ENCODE results near the gene CFAP100. TPM values are rescaled to one million over a fixed set of nuclear protein-coding genes. Genes with fewer than 3 reads are reported as not detected.

The CFAP100 gene
- total RNA-seq, 4 donors from 2014 or later: not detected

DNA sequence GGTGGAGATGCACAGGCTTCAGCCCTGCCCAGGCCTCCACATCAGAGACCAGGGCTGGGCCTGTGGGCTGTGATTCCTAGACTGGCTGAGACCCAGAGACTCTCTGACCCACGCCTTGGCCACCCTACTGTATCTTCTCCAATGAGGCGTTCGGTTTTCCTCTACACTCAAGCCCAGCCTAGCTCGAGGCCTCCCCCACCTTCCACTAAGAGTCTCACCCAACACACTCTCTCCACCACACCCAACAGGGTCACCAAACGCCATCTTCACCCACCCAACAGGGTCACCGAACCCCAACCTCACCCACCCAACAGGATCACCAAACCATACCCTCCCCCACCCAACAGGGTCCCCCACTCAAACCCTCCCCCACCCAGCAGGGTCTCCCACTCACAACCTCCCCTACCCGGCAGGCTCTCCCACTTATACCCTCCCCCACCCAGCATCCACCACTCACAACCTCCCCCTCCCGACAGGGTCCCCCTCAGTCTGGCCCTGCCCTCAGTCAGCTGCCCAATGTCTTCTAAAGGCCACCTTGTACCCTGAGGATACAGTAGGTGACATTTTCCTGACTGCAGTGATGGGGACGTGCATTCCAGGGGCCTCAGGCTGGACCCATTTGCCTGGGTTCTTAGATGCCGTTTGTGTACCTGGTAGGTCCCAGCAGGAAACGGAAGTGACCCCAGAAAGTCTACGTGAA, 20.4 kb downstream of the CFAP100 start:
- Histone ChIP-seq H3K9me3 (no peaks in the 10 kb centered on the region), H3K4me1 (no peaks in the 10 kb centered on the region), H3K27me3 (peaks cover 50% of the 10 kb centered on the region), H3K27ac (no peak overlapping the region), H3K4me3 (no peak overlapping the region), H3K36me3 (no peaks in the 10 kb centered on the region)
- no peak for TF ChIP-seq POLR2A (IDR thresholded peaks at IDR 0.05)
- no peak for TF ChIP-seq CTCF (IDR thresholded peaks at IDR 0.05)
- no peak for TF ChIP-seq EP300 (IDR thresholded peaks at IDR 0.05; ENCODE audit: low read depth)
- TF ChIP-seq POLR2AphosphoS5 (IDR thresholded peaks at IDR 0.05): no peak
- WGBS, 2 donors (ENCODE audit: low coverage in 1 of 2): 60 to 77% methylated on average over 2 to 12 of the region's 12 CpGs
- in situ Hi-C loops (cut with MboI; ENCODE audit: low pct_ligation_motif_present in 1 of 4, low pct_unique_long_range_greater_than_20kb in 1 of 4, low sequenced_read_pairs in 3 of 4): no loop called here
- DNase-seq: no peak
- intact Hi-C loops (cut with DNase I; ENCODE audit: low total_unique reads): no loop called here

DNA sequence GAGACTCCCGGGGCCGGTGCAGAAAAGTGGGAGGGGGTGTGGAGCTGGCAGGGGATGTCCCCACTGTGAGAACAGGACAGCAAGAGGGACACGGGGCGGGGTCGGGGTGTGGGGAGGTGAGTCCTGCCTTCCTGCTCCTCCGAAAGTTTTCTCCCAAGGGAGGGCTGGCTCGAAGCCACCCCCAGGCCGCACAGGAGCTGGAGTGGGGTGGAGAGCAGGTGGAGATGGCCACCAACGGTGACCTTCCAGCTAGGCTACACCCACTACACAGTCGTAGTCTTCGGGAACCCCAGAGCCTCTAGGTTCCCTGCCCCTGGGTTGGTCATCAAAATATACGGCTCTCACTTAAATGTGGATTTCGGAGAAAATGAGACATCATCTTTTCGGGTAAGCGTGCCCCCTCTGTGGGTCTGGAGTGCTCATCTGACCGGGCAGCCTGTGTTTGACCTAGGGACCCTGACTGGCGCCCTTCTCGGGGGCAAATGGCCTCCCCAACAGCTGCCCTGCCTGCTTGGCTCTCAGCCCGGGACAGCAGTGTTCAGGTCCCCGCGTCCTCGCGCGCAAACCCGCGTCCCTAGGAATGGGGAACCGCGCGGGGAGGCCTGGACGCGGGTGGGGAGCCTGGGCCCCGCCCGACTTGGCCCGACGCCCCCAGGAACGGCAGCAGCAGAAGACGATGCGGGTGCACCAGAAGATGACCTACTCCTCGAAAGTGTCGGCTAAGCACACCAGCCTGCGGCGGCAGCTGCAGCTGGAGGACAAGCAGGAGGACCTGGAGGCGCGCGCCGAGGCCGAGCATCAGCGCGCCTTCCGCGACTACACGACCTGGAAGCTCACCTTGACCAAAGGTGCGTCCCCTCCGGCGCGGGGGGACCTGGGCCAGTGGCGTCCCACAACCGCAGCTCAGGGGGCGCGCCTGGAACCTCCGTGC, 21.2 kb downstream of the CFAP100 start:
- no peak overlapping the region for H3K4me3 ChIP-seq
- H3K27ac ChIP-seq: no peak overlapping the region
- 53 to 67% methylated on average over 7 to 38 of the region's 61 CpGs for WGBS, 2 donors (ENCODE audit: low coverage in 1 of 2)
- no peaks in the 10 kb centered on the region for H3K4me1 ChIP-seq
- no peaks in the 10 kb centered on the region for H3K9me3 ChIP-seq
- intact Hi-C loops (cut with DNase I; ENCODE audit: low total_unique reads) (no loop called here), in situ Hi-C loops (cut with MboI; ENCODE audit: low pct_ligation_motif_present in 1 of 4, low pct_unique_long_range_greater_than_20kb in 1 of 4, low sequenced_read_pairs in 3 of 4) (no loop called here)
- no peak for TF ChIP-seq POLR2A (IDR thresholded peaks at IDR 0.05)
- no peak for TF ChIP-seq CTCF (IDR thresholded peaks at IDR 0.05)
- no peak for TF ChIP-seq POLR2AphosphoS5 (IDR thresholded peaks at IDR 0.05)
- TF ChIP-seq EP300 (IDR thresholded peaks at IDR 0.05; ENCODE audit: low read depth): no peak
- H3K27me3 ChIP-seq: peaks cover 48% of the 10 kb centered on the region
- H3K36me3 ChIP-seq: no peaks in the 10 kb centered on the region
- no peak for DNase-seq

DNA sequence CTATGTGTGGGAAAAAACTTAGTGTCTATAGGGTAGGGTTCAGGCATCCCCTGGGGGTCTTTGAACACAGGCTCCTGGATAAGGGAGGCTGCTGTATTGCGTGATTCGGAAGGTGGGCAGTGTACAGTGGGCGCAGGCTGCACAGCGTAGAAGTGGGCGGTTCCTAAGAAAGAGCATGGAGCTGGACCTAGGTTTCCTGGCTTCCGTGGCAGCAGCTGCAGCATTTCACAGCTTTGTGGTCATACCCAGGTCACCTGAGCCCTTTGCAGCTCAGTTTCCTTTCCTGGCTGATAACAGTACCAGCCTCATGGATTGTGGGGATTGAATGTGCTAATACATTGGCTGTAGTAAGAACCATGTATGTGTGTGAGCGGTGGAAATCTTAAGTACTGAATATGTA, 22.2 kb downstream of the CFAP100 start:
- Histone ChIP-seq H3K27ac (no peak overlapping the region), H3K27me3 (peaks cover 46% of the 10 kb centered on the region), H3K36me3 (no peaks in the 10 kb centered on the region), H3K9me3 (no peaks in the 10 kb centered on the region), H3K4me3 (no peak overlapping the region), H3K4me1 (no peaks in the 10 kb centered on the region)
- TF ChIP-seq CTCF (IDR thresholded peaks at IDR 0.05) (no peak), EP300 (IDR thresholded peaks at IDR 0.05; ENCODE audit: low read depth) (no peak), POLR2A (IDR thresholded peaks at IDR 0.05) (no peak), POLR2AphosphoS5 (IDR thresholded peaks at IDR 0.05) (no peak)
- intact Hi-C loops (cut with DNase I; ENCODE audit: low total_unique reads) (no loop called here), in situ Hi-C loops (cut with MboI; ENCODE audit: low pct_ligation_motif_present in 1 of 4, low pct_unique_long_range_greater_than_20kb in 1 of 4, low sequenced_read_pairs in 3 of 4) (no loop called here)
- DNase-seq: no peak
- WGBS, 2 donors (ENCODE audit: low coverage in 1 of 2): 78 to 91% methylated on average over 4 to 7 of the region's 7 CpGs

GRCh38 chr3:126417515-126417914, 22.8 kb downstream of the CFAP100 start:
- in situ Hi-C loops (cut with MboI; ENCODE audit: low pct_ligation_motif_present in 1 of 4, low pct_unique_long_range_greater_than_20kb in 1 of 4, low sequenced_read_pairs in 3 of 4) (no loop called here), intact Hi-C loops (cut with DNase I; ENCODE audit: low total_unique reads) (no loop called here)
- no peak for TF ChIP-seq POLR2AphosphoS5 (IDR thresholded peaks at IDR 0.05)
- no peak for TF ChIP-seq POLR2A (IDR thresholded peaks at IDR 0.05)
- no peak for TF ChIP-seq EP300 (IDR thresholded peaks at IDR 0.05; ENCODE audit: low read depth)
- TF ChIP-seq CTCF (IDR thresholded peaks at IDR 0.05): no peak
- Histone ChIP-seq H3K36me3 (no peaks in the 10 kb centered on the region), H3K4me1 (no peaks in the 10 kb centered on the region), H3K27me3 (peaks cover 46% of the 10 kb centered on the region), H3K27ac (no peak overlapping the region), H3K9me3 (no peaks in the 10 kb centered on the region), H3K4me3 (no peak overlapping the region)
- WGBS, 2 donors (ENCODE audit: low coverage in 1 of 2): 52 to 60% methylated on average over 1 to 5 of the region's 5 CpGs
- DNase-seq: no peak

Data from transverse colon (tissue), 4 donors.